CD4-positive, alpha-beta T cell (primary cell): Measurements from ENCODE around the gene YPEL2. TPM values are rescaled to one million over a fixed set of nuclear protein-coding genes. Genes with fewer than 3 reads are reported as not detected.

Source experiments
- ATAC-seq: fragments of 200-7000 bp; cut with Tn5 transposase; one replicate; pipeline ENCODE4 v1.10.0; 2022; ENCODE audit warnings: mild to moderate bottlenecking; ENCODE audit not compliant: poor library complexity
- CTCF ChIA-PET: fragments of 350-600 bp; sonication (Branson Sonifier 250); formaldehyde crosslinking; loops from one replicate; lab custom pipeline; 2021; ENCODE audit warnings: antibody characterized with exemption, inconsistent platforms; lab: Charles Lee
- POLR2A ChIA-PET: fragments of 350-600 bp; sonication (Branson Sonifier 250); formaldehyde crosslinking; loops from one replicate; lab custom pipeline; 2021; ENCODE audit warnings: antibody characterized with exemption, inconsistent platforms; lab: Charles Lee
- DNase-seq, 14 experiments: peaks; one replicate each; pipeline ENCODE4 v3.0.0-alpha.2; 2013 to 2020; ENCODE audit warnings: mixed read lengths in 2 of 14
- H3K27ac ChIP-seq, 2 donors: one replicate each; pipeline versions ENCODE4 v1.5.1 to v1.7.0; 2013; ENCODE audit warnings: low read length in 2 of 2, low read depth in 1 of 2, mild to moderate bottlenecking in 1 of 2
- H3K27me3 ChIP-seq, 2 experiments: 1 replicate in 1 of 2; 2 replicates in 1 of 2; pipeline versions ENCODE4 v1.6.1 to v1.7.0; 2013; ENCODE audit warnings: low read length in 2 of 2, control low read depth in 1 of 2, mild to moderate bottlenecking in 1 of 2, moderate library complexity in 1 of 2; ENCODE audit not compliant: insufficient read depth in 2 of 2, control insufficient read depth in 1 of 2
- H3K36me3 ChIP-seq: one replicate; pipeline ENCODE4 v1.6.1; 2013; ENCODE audit warnings: low read length, control low read depth; ENCODE audit not compliant: insufficient read depth
- H3K4me1 ChIP-seq: one replicate; pipeline ENCODE4 v1.6.1; 2013; ENCODE audit warnings: low read length, control low read depth; ENCODE audit not compliant: insufficient read depth
- H3K4me3 ChIP-seq: one replicate; pipeline ENCODE4 v1.5.1; 2013; ENCODE audit warnings: mild to moderate bottlenecking, low read length, moderate library complexity
- H3K9me3 ChIP-seq, 2 experiments: 1 replicate in 1 of 2; 2 replicates in 1 of 2; pipeline versions ENCODE4 v1.6.1 to v1.7.0; 2013; ENCODE audit warnings: low read length in 2 of 2, mild to moderate bottlenecking in 2 of 2, control low read depth in 1 of 2, moderate library complexity in 1 of 2; ENCODE audit not compliant: control insufficient read depth in 1 of 2, insufficient read depth in 1 of 2
- H3K27ac Mint-ChIP-seq: one replicate; pipeline ENCODE4 v1.8.0; 2020; ENCODE audit warnings: mixed read lengths
- H3K27me3 Mint-ChIP-seq: one replicate; pipeline ENCODE4 v1.8.0; 2021; ENCODE audit warnings: mixed read lengths
- H3K36me3 Mint-ChIP-seq: one replicate; pipeline ENCODE4 v1.8.0; 2021; ENCODE audit warnings: low read depth, mixed read lengths
- H3K4me1 Mint-ChIP-seq: one replicate; pipeline ENCODE4 v1.8.0; 2021; ENCODE audit warnings: low read depth, mixed read lengths
- H3K4me3 Mint-ChIP-seq: one replicate; pipeline ENCODE4 v1.8.0; 2020; ENCODE audit warnings: mild to moderate bottlenecking, mixed read lengths
- H3K9me3 Mint-ChIP-seq: one replicate; pipeline ENCODE4 v1.8.0; 2020; ENCODE audit warnings: mixed read lengths
- intact Hi-C, 2 experiments: fragments of 100-400 bp; cut with DNase I in 1 of 2; cut with micrococcal nuclease in 1 of 2; formaldehyde crosslinking; loops; one replicate each; pipeline versions ENCODE4 v1.15.1 to v1.9.0; 2023 to 2025; cut with DNase I, micrococcal nuclease
- total RNA-seq, 174 experiments: library from RNA in 2 of 174; stranded (reverse) in 2 of 174; gene quantifications; one replicate each; pipeline ENCODE4 v1.2.3 and lab custom pipeline; 2021 to 2026
- TF ChIP-seq, protein P1 (sequence below): fragments of 200-600 bp; IDR thresholded peaks from one replicate; pipeline ENCODE4 v1.8.0; 2022; ENCODE audit warnings: antibody characterized with exemption, mild to moderate bottlenecking

The YPEL2 gene
- total RNA-seq, 2 experiments from 2014 or later: 69.1 to 71.6 TPM

DNA sequence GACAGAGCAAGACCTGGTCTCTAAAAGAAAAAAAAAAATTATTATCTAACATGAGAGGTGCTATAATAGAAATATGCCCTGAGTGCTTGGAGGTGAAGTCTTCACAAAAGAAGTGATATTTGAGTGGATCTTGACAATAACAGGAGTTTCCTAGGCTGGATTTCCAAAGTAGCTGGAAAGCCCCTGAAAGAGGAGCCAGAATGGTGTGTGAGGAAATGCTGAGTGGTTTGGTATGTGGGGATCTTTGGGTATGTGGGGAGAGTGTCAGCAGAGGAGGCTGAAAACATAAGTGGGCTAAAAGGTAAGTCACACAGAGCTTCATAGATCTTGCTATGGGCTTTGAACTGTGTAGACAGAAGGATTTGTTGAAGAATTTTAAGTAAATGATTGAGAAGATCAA, 100.1 kb downstream of the YPEL2 start:
- intact Hi-C loops: no loop called here
- H3K9me3 ChIP-seq: peaks cover 0 to 4% of the 10 kb centered on the region in 2 experiments
- CTCF ChIA-PET: interaction anchor here (0.8 to 2.0 kb wide), 2 partner anchors 10 to 104 kb away, joined by 4 read pairs; no protein-coding TSS in a partner anchor
- no peaks in the 10 kb centered on the region for H3K36me3 ChIP-seq
- Mint-ChIP-seq H3K27me3 (no peaks in the 10 kb centered on the region), H3K36me3 (no peaks in the 10 kb centered on the region), H3K4me3 (no peak overlapping the region), H3K9me3 (peaks cover 2% of the 10 kb centered on the region), H3K27ac (no peak overlapping the region), H3K4me1 (peaks cover 10% of the 10 kb centered on the region)
- DNase-seq (no peak), ATAC-seq (no peak)
- POLR2A ChIA-PET: interaction anchor here (0.6 kb wide), 1 partner anchor 203 kb away, joined by 3 read pairs; no protein-coding TSS in a partner anchor
- H3K27ac ChIP-seq: no peak overlapping the region
- H3K4me3 ChIP-seq: no peak overlapping the region
- H3K4me1 ChIP-seq: peaks cover 2% of the 10 kb centered on the region
- no peaks in the 10 kb centered on the region for H3K27me3 ChIP-seq
- TF ChIP-seq, protein P1, sequence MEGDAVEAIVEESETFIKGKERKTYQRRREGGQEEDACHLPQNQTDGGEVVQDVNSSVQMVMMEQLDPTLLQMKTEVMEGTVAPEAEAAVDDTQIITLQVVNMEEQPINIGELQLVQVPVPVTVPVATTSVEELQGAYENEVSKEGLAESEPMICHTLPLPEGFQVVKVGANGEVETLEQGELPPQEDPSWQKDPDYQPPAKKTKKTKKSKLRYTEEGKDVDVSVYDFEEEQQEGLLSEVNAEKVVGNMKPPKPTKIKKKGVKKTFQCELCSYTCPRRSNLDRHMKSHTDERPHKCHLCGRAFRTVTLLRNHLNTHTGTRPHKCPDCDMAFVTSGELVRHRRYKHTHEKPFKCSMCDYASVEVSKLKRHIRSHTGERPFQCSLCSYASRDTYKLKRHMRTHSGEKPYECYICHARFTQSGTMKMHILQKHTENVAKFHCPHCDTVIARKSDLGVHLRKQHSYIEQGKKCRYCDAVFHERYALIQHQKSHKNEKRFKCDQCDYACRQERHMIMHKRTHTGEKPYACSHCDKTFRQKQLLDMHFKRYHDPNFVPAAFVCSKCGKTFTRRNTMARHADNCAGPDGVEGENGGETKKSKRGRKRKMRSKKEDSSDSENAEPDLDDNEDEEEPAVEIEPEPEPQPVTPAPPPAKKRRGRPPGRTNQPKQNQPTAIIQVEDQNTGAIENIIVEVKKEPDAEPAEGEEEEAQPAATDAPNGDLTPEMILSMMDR: no peak

GRCh38 chr17:59432657-59433056, 101.2 kb downstream of the YPEL2 start:
- intact Hi-C loops: no loop called here
- Mint-ChIP-seq H3K4me1 (peaks cover 6% of the 10 kb centered on the region), H3K27ac (no peak overlapping the region), H3K4me3 (no peak overlapping the region), H3K36me3 (no peaks in the 10 kb centered on the region), H3K9me3 (peaks cover 2% of the 10 kb centered on the region), H3K27me3 (no peaks in the 10 kb centered on the region)
- ATAC-seq (no peak), DNase-seq (no peak)
- Histone ChIP-seq H3K4me3 (no peak overlapping the region), H3K9me3 (peaks cover 0 to 4% of the 10 kb centered on the region in 2 experiments), H3K36me3 (no peaks in the 10 kb centered on the region), H3K27me3 (no peaks in the 10 kb centered on the region), H3K4me1 (no peaks in the 10 kb centered on the region), H3K27ac (no peak overlapping the region)
- TF ChIP-seq, protein P1: no peak
- POLR2A ChIA-PET: interaction anchor here (0.8 to 1.2 kb wide), 2 partner anchors 9 to 122 kb away, joined by 3 read pairs; no protein-coding TSS in a partner anchor
- CTCF ChIA-PET: interaction anchor here (0.8 to 2.0 kb wide), 3 partner anchors 9 to 116 kb away, joined by 4 read pairs; no protein-coding TSS in a partner anchor

DNA sequence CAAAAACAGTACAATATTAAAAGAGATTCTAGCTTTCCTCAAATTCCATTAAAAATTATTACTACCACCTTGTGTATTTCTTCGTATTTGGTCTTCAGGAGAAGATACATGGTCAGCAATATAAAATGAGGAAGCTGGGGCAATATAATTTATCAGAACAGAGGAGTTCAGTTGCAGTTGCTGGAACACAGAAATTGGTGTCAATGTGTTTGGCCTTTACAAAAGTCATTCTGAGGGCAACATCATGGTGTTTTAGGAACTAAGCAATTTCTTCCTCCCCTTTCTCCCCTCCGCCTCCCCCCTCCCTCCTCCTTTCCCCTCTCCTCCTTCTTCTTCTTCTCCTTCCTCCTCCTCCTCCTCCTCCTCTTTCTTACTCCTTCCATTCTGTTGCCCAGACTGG, 102.1 kb downstream of the YPEL2 start:
- Mint-ChIP-seq H3K36me3 (no peaks in the 10 kb centered on the region), H3K27ac (no peak overlapping the region), H3K4me3 (no peak overlapping the region), H3K4me1 (peaks cover 5% of the 10 kb centered on the region), H3K27me3 (no peaks in the 10 kb centered on the region), H3K9me3 (peaks cover 2% of the 10 kb centered on the region)
- TF ChIP-seq, protein P1: no peak
- DNase-seq (no peak), ATAC-seq (no peak)
- Histone ChIP-seq H3K4me3 (no peak overlapping the region), H3K9me3 (peaks cover 0 to 4% of the 10 kb centered on the region in 2 experiments), H3K27me3 (no peaks in the 10 kb centered on the region), H3K36me3 (no peaks in the 10 kb centered on the region), H3K4me1 (no peaks in the 10 kb centered on the region), H3K27ac (no peak overlapping the region)
- POLR2A ChIA-PET: no interaction called here
- intact Hi-C loops: no loop called here
- CTCF ChIA-PET: no interaction called here
